ENCODE data around the gene ARHGEF39.

Gene ARHGEF39

DNA sequence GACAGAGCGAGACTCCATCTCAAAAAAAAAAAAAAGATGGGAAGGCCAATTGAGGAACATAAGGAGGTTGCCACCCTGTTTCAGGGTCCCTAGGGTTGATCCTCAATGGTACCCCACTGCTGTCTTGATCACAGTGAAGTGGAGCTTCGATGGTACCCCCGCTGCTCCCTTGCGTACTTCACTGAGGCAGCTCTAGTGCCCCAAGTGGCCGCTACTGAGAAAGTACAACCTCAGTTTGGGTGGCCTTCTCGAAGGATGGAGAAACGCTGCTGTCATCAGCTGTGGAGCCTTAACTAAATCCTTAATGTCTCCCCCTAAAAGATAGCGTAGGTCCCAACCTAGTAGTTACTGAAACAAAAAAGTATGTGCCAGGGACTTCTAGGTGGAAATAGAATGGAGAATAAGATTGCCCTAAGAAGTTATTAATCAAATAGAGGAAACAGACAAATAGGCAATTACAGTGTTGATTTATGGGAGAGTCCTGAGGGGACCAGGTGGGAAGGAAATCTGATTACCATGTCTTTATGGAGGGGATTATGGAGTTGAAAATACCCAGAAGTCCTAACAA is 53.7 kb downstream of the ARHGEF39 start (continued):
- TF ChIP-seq, protein P1, sequence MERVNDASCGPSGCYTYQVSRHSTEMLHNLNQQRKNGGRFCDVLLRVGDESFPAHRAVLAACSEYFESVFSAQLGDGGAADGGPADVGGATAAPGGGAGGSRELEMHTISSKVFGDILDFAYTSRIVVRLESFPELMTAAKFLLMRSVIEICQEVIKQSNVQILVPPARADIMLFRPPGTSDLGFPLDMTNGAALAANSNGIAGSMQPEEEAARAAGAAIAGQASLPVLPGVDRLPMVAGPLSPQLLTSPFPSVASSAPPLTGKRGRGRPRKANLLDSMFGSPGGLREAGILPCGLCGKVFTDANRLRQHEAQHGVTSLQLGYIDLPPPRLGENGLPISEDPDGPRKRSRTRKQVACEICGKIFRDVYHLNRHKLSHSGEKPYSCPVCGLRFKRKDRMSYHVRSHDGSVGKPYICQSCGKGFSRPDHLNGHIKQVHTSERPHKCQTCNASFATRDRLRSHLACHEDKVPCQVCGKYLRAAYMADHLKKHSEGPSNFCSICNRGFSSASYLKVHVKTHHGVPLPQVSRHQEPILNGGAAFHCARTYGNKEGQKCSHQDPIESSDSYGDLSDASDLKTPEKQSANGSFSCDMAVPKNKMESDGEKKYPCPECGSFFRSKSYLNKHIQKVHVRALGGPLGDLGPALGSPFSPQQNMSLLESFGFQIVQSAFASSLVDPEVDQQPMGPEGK (CRISPR knock-in tag; IDR thresholded peaks at IDR 0.05; ENCODE audit: borderline replicate concordance): no peak
- no peak for TF ChIP-seq ZC3H10 (CRISPR knock-in tag; IDR thresholded peaks at IDR 0.05)
- no peak for TF ChIP-seq GLIS3 (CRISPR knock-in tag; IDR thresholded peaks at IDR 0.05)

DNA sequence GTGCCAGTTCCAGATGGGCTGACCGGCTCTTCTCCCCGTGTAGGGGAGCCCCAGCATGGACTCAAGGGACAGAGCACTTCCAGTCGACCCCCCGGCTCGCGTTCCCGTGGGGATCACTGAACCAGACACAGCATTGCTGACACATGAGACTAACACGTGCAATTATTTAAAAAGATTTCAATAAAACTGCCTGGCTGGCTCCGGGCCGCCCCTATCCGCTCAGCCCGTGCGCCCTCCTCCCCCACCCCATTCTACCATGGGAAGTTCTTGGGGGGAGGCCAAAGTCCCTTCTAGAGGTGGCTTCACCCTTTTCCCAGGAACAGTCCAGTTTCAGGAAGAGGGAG is 55.2 kb downstream of the ARHGEF39 start:
- no peak for ATAC-seq
- TF ChIP-seq SNAI2 (CRISPR knock-in tag; IDR thresholded peaks at IDR 0.05) (no peak), ZNF70 (CRISPR knock-in tag; IDR thresholded peaks at IDR 0.05) (no peak), ZFP30 (CRISPR knock-in tag; IDR thresholded peaks at IDR 0.05) (no peak), OSR1 (CRISPR knock-in tag; IDR thresholded peaks at IDR 0.05) (no peak), PPARA (CRISPR knock-in tag; IDR thresholded peaks at IDR 0.05; ENCODE audit: borderline replicate concordance) (no peak), ZNF565 (CRISPR knock-in tag; conservative IDR thresholded peaks at IDR 0.05; ENCODE audit: low read depth) (no peak), ESRRG (CRISPR knock-in tag; IDR thresholded peaks at IDR 0.05) (no peak), TOX (CRISPR knock-in tag; IDR thresholded peaks at IDR 0.05; ENCODE audit: borderline replicate concordance) (no peak), GLIS3 (CRISPR knock-in tag; IDR thresholded peaks at IDR 0.05) (no peak), ARNTL (CRISPR knock-in tag; IDR thresholded peaks at IDR 0.05; ENCODE audit: borderline replicate concordance, low read depth) (no peak), ZFP3 (CRISPR knock-in tag; IDR thresholded peaks at IDR 0.05) (no peak), ZC3H10 (CRISPR knock-in tag; IDR thresholded peaks at IDR 0.05) (no peak), ISL1 (CRISPR knock-in tag; IDR thresholded peaks at IDR 0.05) (no peak), RARB (CRISPR knock-in tag; IDR thresholded peaks at IDR 0.05) (no peak), BACH2 (CRISPR knock-in tag; IDR thresholded peaks at IDR 0.05; ENCODE audit: borderline replicate concordance) (no peak), CSDC2 (CRISPR knock-in tag; IDR thresholded peaks at IDR 0.05) (no peak)
- TF ChIP-seq, protein P2, sequence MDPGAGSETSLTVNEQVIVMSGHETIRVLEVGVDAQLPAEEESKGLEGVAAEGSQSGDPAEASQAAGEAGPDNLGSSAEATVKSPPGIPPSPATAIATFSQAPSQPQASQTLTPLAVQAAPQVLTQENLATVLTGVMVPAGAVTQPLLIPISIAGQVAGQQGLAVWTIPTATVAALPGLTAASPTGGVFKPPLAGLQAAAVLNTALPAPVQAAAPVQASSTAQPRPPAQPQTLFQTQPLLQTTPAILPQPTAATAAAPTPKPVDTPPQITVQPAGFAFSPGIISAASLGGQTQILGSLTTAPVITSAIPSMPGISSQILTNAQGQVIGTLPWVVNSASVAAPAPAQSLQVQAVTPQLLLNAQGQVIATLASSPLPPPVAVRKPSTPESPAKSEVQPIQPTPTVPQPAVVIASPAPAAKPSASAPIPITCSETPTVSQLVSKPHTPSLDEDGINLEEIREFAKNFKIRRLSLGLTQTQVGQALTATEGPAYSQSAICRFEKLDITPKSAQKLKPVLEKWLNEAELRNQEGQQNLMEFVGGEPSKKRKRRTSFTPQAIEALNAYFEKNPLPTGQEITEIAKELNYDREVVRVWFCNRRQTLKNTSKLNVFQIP (CRISPR knock-in tag; IDR thresholded peaks at IDR 0.05; ENCODE audit: borderline replicate concordance, low read depth): no peak
- TF ChIP-seq, protein P1 (CRISPR knock-in tag; IDR thresholded peaks at IDR 0.05; ENCODE audit: borderline replicate concordance): no peak
- TF ChIP-seq, protein P3, sequence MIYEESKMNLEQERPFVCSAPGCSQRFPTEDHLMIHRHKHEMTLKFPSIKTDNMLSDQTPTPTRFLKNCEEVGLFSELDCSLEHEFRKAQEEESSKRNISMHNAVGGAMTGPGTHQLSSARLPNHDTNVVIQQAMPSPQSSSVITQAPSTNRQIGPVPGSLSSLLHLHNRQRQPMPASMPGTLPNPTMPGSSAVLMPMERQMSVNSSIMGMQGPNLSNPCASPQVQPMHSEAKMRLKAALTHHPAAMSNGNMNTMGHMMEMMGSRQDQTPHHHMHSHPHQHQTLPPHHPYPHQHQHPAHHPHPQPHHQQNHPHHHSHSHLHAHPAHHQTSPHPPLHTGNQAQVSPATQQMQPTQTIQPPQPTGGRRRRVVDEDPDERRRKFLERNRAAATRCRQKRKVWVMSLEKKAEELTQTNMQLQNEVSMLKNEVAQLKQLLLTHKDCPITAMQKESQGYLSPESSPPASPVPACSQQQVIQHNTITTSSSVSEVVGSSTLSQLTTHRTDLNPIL (CRISPR knock-in tag; IDR thresholded peaks at IDR 0.05; ENCODE audit: low read depth): no peak
